ENCODE measurements around the gene CDK5RAP1.

Gene CDK5RAP1

GRCh38 chr20:33387177-33387576, 14.1 kb downstream of the CDK5RAP1 start:
- no peak for DNase-seq (ENCODE audit: extremely low read depth, low read depth)
- H3K4me3 ChIP-seq (replicated peaks; ENCODE audit: low read depth, low read length), result no peak overlapping the region
- TF ChIP-seq CTCF (IDR thresholded peaks at IDR 0.05; ENCODE audit: low read depth, low read length, missing control alignments), result no peak

- H3K4me3 ChIP-seq (replicated peaks; ENCODE audit: low read depth, low read length), result no peak overlapping the region
- TF ChIP-seq CTCF (IDR thresholded peaks at IDR 0.05; ENCODE audit: low read depth, low read length, missing control alignments), result no peak
- no peak for DNase-seq (ENCODE audit: extremely low read depth, low read depth)
These were observed 14.6 kb downstream of the CDK5RAP1 start for GRCh38 chr20:33386673-33387072.

GRCh38 chr20:33377366-33377765, 24.0 kb downstream of the CDK5RAP1 start:
- no peak overlapping the region for H3K4me3 ChIP-seq (replicated peaks; ENCODE audit: low read depth, low read length)
- DNase-seq (ENCODE audit: extremely low read depth, low read depth), result no peak
- no peak for TF ChIP-seq CTCF (IDR thresholded peaks at IDR 0.05; ENCODE audit: low read depth, low read length, missing control alignments)

DNA sequence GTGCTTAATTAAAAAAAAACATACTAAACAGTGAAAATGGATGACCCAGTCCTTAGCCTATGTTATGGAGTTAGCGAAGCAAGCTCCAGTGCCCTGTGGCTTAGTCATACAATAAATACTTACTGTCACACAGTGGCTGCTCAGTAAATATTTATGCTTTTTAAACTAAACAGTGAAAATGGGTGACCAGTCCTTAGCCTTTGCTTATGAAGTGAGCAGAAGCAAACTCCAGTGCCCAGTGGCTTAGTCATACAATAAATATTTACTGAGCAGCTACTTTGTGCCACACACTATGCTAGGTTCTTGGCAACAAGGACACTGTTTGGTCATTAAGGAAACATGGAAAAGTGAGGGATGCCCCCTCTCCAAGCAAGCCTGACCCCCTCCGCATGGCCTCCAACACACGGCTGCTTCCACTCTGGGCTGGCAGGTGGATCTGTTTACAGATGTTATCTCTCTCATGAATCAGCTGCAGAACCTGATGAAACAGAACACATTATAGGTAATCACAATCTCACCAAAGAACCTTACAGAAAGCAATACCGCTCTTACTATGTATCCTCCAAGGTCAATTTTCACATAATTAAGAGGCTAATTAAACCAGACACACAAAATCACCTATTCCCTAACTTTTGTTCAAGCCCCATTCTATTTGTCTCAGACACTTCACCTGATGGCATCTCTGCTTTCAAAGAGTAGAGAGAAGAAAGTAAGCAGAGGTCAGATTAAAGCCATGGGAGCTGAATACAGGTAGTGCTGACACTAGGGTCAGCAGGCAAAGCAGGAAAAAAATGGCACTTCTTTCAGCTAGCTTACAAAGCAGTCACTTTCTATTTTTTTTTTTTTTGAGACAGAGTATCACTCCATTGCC, 27.3 kb downstream of the CDK5RAP1 start:
- no peak for TF ChIP-seq CTCF (IDR thresholded peaks at IDR 0.05; ENCODE audit: low read depth, low read length, missing control alignments)
- no peak overlapping the region for H3K4me3 ChIP-seq (replicated peaks; ENCODE audit: low read depth, low read length)
- peak; percentile 38 for DNase-seq (ENCODE audit: extremely low read depth, low read depth)

- no peak for DNase-seq (ENCODE audit: extremely low read depth, low read depth)
- no peak for TF ChIP-seq CTCF (IDR thresholded peaks at IDR 0.05; ENCODE audit: low read depth, low read length, missing control alignments)
- no peak overlapping the region for H3K4me3 ChIP-seq (replicated peaks; ENCODE audit: low read depth, low read length)
These were observed 28.3 kb downstream of the CDK5RAP1 start for GRCh38 chr20:33372993-33373441.

DNA sequence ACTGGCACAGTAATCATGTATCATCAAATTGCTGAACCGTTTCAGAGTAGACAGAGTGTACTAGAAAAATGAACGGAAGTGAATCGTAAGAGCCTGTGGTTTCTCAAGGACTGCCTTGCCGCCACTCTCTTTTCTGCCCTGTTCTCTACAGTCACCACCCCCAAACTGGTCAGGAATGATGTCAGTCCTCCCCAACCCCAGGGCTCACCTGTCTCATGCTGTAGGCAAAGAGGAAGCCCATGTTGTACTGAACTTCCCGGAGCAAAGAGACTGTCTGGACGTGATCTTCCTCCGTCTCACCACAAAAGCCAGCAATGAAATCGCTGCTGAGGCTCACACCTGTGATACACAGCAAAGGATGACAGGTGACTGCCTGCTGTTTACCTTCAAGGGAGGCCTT, 31.0 kb downstream of the CDK5RAP1 start:
- TF ChIP-seq CTCF (IDR thresholded peaks at IDR 0.05; ENCODE audit: low read depth, low read length, missing control alignments), result no peak
- H3K4me3 ChIP-seq (replicated peaks; ENCODE audit: low read depth, low read length), result no peak overlapping the region
- DNase-seq (ENCODE audit: extremely low read depth, low read depth), result no peak
